ENCODE data around the gene SPPL3.

Gene SPPL3

DNA sequence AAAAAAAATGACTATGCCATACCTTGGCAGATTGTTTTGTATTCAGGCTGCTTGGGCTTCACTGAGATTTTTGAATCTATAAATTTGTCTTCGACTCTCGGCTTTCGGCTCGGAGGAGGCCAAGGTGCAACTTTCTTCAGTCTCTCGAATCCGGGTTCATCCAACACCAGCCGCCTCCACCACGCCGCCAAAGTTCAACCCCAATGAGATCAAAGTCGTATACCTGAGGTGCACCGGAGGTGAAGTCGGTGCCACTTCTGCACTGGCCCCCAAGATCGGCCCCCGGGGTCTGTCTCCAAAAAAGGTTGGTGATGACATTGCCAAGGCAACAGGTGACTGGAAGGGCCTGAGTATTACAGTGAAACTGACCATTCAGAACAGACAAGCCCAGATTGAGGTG lies 12.4 kb upstream of the SPPL3 start:
- no peak overlapping the region for H3K27ac ChIP-seq (replicated peaks)
- H3K4me3 ChIP-seq (replicated peaks; ENCODE audit: insufficient read depth, low read length): no peak overlapping the region
- no peak for DNase-seq (ENCODE audit: low read depth in 1 of 2, low spot score in 1 of 2)
- TF ChIP-seq SPI1 (IDR thresholded peaks at IDR 0.05; ENCODE audit: borderline replicate concordance, low read depth) (no peak), GABPA (IDR thresholded peaks at IDR 0.05; ENCODE audit: low read depth) (no peak), REST (IDR thresholded peaks at IDR 0.05; ENCODE audit: insufficient replicate concordance, low read depth) (no peak), CTCF (IDR thresholded peaks at IDR 0.05; ENCODE audit: insufficient read depth, low read length) (no peak), POLR2AphosphoS5 (IDR thresholded peaks at IDR 0.05; ENCODE audit: low read depth) (no peak)
- no peaks in the 10 kb centered on the region for H3K27me3 ChIP-seq (ENCODE audit: insufficient read depth, poor library complexity, severe bottlenecking)

GRCh38 chr12:120914794-120915193 lies 10.6 kb upstream of the SPPL3 start:
- H3K4me3 ChIP-seq (replicated peaks; ENCODE audit: insufficient read depth, low read length): no peak overlapping the region
- no peaks in the 10 kb centered on the region for H3K27me3 ChIP-seq (ENCODE audit: insufficient read depth, poor library complexity, severe bottlenecking)
- no peak for DNase-seq (ENCODE audit: low read depth in 1 of 2, low spot score in 1 of 2)
- no peak overlapping the region for H3K27ac ChIP-seq (replicated peaks)
- TF ChIP-seq GABPA (IDR thresholded peaks at IDR 0.05; ENCODE audit: low read depth): no peak
- TF ChIP-seq CTCF (IDR thresholded peaks at IDR 0.05; ENCODE audit: insufficient read depth, low read length): no peak
- no peak for TF ChIP-seq POLR2AphosphoS5 (IDR thresholded peaks at IDR 0.05; ENCODE audit: low read depth)
- no peak for TF ChIP-seq SPI1 (IDR thresholded peaks at IDR 0.05; ENCODE audit: borderline replicate concordance, low read depth)
- no peak for TF ChIP-seq REST (IDR thresholded peaks at IDR 0.05; ENCODE audit: insufficient replicate concordance, low read depth)

DNA sequence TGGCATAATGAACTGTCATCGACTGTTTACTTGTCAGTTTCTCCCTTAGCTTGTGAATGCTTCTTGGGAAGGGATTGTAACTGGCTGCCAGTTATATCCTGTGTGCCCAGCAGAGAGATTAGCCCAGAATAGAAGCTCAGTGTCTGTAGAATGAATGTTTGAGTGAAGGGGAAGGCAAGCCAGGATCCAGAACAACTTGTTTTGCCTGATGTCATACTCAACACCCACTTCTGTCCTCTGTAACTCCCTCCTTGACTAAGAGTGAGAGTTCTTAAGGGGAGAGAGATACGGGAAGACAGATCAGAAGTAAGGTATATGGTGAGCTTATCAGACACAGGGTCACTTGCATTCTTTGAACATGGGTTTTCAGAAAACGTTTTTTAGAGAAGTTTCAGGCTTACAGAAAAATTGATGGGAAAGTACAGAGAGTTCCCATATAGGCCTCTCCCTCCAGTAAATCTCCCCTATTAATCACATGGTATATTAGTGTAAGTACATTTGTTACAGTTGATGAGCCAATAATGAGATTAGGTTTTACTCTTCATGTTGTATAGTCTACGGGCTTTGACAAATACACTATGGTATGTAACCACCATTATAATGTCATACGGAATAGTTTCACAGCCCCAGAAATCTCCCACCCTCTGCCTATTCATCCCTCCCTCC lies 5.6 kb upstream of the SPPL3 start:
- no peak overlapping the region for H3K27ac ChIP-seq (replicated peaks)
- no peak overlapping the region for H3K4me3 ChIP-seq (replicated peaks; ENCODE audit: insufficient read depth, low read length)
- TF ChIP-seq CTCF (IDR thresholded peaks at IDR 0.05; ENCODE audit: insufficient read depth, low read length): no peak
- no peak for TF ChIP-seq SPI1 (IDR thresholded peaks at IDR 0.05; ENCODE audit: borderline replicate concordance, low read depth)
- TF ChIP-seq POLR2AphosphoS5 (IDR thresholded peaks at IDR 0.05; ENCODE audit: low read depth): no peak
- H3K27me3 ChIP-seq (ENCODE audit: insufficient read depth, poor library complexity, severe bottlenecking): no peaks in the 10 kb centered on the region
- DNase-seq (ENCODE audit: low read depth in 1 of 2, low spot score in 1 of 2): no peak

Data from HL-60 (cell line).